GM23248 (cell line): ENCODE results near the gene AIPL1.

ENCODE experiments used
- EZH2 ChIP-seq: fragments of 200-600 bp; sonication (generic); IDR thresholded peaks from 2 replicates; pipeline ENCODE4 v1.6.1; 2018; ENCODE audit warnings: antibody characterized with exemption, mild to moderate bottlenecking; ENCODE audit not compliant: insufficient read depth, poor library complexity, severe bottlenecking
- EZH2phosphoT487 ChIP-seq: fragments of 200-600 bp; sonication (generic); IDR thresholded peaks from 2 replicates; pipeline ENCODE4 v1.6.1; 2018; ENCODE audit warnings: antibody characterized with exemption, moderate library complexity, mild to moderate bottlenecking, low read depth; ENCODE audit not compliant: insufficient read depth

DNA sequence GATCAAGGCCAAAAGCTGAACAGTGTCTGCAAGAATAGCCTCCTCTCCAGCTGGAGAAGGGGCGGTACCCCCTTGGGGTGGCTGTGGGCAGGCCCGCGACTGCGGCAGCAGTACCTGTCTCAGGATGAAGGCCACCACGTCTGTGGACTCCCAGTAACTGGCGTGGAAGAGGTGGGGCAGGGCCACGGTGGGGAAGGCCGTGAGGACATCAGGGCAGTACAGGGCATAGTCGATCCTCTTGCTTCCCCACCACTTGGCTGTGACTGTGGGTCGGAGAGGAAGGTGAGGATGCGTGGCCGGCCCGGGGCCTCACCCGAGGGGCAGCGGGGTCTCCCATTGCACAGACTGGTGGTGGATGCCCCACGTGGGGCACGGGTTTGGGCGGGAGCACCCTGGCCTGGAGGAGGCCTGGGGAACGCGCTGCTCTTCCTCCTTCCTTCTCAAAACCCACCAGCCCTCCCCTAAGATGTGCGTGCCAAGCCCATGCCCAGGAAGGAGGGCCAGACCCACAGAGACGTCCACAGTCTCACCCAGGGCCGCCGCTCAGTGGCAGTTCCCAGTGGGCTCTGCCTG is 35.3 kb upstream of the AIPL1 start:
- TF ChIP-seq EZH2 (no peak), EZH2phosphoT487 (no peak)
